GM19099 (cell line): Measurements from ENCODE around the gene TTC9B.
A peak's percentile ranks its signal among the peaks of the same experiment; 100 is the strongest.

Source experiments
- POLR2A ChIP-seq: IDR thresholded peaks from 3 replicates; pipeline ENCODE4 v1.6.1; 2011; ENCODE audit warnings: low read depth; ENCODE audit not compliant: insufficient read length; ENCODE audit errors: extremely low read depth

The TTC9B gene

DNA sequence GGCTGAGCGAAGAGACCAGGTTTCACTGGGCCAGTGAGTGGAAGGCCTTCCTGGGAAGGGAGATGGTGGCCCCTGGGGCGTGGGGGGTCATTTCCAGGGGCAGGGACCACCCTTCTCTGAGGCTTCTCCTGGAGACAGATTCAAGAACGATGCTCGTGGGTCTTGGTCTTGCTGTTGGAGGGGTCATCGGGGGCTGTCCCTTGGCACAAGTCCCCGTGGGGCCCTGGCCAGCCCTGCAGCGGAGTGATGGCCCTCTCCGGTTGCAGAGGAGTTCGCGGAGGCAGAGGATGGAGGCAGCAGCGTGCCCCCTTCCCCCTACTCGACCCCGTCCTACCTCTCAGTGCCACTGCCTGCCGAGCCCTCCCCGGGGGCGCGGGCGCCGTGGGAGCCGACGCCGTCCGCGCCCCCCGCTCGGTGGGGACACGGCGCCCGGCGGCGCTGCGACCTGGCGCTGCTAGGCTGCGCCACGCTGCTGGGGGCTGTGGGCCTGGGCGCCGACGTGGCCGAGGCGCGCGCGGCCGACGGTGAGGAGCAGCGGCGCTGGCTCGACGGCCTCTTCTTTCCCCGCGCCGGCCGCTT lies 4.8 kb downstream of the TTC9B start:
- no peak for TF ChIP-seq POLR2A

DNA sequence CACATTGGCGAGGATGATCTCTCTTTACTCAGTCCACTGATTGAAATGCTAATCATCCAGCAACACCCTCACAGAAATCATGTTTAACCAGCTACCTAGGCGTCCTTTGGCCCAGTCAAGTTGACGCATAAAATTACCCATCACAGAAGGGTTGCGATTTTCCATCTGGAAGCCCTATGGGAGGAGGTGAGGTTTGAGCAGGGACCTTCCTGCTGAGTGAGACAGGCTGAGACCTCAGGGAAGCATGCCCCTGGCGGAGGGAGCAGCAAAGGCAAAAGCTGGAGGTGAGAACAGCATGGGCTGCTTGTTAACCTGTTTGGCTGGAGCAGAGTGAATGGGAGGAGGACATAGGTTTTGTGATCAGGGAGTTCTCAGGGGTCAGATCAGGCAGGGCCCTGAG lies 7.3 kb downstream of the TTC9B start:
- no peak for TF ChIP-seq POLR2A

DNA sequence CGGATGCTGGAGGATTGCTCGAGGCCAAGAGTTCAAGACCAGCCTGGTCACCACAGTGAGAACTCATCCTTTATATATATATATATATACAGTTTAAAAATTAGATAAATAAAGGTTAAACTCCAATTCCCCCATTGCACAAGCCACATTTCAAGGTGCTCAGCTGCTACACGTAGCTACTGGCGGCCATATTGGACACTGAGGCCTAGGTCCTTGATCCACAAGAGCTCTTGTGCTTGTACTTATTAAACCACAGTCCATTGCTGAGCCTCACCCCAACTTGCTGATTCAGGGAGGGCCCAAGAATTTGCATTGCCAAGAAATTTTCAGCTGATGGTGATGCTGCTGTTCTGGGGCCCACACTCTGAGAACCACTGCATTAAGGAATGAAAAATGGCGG lies 9.6 kb downstream of the TTC9B start:
- TF ChIP-seq POLR2A: no peak

DNA sequence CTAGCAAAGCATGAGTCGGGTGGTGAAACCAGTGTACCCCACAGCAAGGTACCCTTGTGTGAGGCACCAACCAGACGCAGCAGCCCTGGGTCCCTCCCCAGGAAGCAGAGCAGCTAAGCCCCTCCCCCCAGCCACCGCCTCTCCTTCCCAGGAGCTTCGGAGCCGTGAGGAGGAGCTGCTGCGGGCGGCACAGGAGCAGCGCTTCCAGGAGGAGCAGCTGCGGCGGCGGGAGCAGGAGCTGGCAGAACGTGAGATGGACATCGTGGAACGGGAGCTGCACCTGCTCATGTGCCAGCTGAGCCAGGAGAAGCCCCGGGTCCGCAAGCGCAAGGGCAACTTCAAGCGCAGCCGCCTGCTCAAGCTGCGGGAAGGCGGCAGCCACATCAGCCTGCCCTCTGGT lies 12.4 kb downstream of the TTC9B start:
- no peak for TF ChIP-seq POLR2A

DNA sequence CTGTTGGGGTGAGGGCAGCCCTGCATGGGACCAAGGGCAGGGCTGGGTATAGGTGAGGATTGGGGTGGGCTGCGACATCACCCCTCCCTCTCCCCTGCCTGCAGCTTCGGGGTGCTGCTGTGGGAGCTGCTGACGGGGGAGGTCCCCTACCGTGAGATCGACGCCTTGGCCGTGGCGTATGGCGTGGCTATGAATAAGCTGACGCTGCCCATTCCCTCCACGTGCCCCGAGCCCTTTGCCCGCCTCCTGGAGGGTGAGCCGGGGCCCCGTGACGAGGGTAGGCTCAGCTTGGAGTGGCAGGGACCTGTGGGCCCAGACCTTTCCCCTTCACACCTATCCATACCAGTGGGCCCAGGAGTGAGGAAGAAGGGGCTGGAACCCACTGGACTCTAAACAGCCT lies 13.8 kb downstream of the TTC9B start:
- TF ChIP-seq POLR2A: no peak

DNA sequence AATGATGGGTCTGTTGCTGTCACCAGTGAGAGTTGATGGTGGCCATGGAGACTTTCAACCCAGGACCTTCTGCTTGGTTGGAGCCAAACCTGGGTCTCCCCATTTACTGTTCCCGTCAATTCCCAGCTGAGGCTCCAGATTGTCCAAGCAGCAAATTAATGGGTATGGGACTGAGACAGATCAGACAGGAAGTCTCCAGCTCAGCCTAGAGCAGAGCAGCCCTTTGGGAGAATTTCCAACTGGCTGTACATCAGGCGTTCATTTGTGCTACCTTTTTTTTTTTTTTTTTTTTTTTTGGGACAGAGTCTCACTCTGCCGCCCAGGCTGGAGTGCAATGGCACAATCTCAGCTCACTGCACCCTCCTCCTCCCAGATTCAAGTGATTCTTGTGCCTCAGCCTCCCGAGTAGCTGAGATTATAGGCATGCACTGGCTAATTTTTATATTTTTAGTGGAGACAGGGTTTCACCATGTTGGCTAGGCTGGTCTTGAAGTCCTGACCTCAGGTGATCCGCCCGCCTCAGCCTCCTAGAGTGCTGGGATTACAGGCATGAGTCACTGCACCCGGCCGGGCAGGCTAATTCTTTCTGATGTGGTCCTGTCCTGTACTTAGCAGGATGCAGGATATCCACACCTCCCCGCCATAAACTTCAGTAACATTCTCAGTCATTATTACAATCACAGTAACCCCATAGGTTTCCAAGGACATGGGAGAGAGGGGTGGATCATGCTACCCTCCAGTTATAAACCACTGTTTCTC lies 17.7 kb downstream of the TTC9B start:
- no peak for TF ChIP-seq POLR2A

DNA sequence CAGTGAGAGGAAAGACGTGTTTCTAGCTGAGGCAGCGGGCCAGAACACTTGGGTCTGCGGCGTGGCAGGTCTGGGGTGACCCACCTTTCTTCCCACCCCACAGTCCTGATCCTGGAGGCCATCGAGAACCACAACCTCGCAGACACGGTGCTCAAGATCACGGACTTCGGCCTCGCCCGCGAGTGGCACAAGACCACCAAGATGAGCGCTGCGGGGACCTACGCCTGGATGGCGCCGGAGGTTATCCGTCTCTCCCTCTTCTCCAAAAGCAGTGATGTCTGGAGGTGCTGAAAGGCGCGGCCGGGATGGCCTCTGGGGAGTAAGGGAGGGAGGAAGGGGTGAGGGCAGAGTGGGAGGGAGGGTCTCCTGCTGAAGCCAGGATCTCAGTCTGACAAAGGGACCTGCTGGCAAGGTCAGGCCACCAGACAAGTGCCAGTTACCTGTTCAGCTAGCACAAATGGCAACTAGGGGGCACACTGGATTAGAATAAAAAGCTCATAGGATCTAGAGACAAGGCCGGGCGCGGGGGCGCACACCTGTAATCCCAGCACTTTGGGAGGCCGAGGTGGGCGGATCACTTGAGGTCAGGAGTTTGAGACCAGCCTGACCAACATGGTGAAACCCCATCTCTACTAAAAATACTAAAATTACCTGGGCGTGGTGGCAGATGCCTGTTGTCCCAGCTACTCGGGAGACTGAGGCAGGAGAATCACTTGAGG lies 19.8 kb downstream of the TTC9B start:
- no peak for TF ChIP-seq POLR2A

DNA sequence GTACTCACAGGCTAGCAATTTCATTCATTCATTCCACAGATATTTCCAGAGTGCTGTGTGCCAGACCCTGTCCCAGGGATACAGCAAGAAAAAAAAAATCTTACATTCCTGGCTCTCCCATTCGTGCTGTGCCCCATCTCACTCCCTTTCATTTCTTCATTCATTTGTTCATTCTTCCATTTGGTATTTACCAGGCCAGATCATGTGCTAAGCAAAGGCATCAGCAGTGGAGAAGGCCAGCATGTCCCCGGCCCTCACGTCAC lies 24.7 kb downstream of the TTC9B start:
- no peak for TF ChIP-seq POLR2A

DNA sequence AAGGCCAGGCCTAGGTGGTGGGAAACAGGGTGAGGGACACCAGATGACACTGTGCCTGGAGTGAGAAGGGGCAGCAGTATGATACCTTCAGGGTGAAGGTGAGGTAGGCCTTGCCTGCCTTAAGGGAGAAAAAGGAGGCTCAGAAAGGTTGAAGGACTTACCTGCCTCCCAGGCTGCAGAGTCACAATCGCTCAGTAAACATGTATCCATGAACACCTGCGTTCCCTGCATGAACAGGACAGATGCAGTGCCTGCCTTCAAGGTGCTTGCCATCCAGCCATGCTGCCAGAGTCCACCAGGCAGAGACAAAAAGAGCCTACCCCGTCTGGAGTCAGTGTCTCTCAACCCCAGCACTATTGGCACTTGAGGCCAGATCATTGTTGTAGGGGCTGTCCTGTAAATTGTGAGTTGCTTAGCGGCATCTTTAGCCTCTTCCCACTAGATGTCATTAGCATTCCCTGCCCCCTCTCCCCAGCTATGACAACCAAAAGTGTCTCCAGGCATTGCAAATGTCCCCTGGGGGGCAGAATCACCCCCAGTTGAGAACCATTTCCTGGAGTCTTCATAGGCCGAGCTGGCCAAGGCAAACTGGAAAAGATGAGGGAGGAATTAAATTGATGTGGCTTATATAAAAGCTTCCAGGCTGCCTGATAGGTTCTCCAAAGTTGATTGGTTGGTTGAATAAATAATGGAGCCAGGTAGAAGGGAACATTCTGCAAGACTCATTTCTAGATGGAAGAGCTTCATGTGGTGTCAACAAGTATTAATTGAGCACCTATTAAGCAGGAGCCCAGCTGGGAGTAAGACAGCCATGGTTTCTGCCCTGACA lies 25.2 kb downstream of the TTC9B start:
- no peak for TF ChIP-seq POLR2A

DNA sequence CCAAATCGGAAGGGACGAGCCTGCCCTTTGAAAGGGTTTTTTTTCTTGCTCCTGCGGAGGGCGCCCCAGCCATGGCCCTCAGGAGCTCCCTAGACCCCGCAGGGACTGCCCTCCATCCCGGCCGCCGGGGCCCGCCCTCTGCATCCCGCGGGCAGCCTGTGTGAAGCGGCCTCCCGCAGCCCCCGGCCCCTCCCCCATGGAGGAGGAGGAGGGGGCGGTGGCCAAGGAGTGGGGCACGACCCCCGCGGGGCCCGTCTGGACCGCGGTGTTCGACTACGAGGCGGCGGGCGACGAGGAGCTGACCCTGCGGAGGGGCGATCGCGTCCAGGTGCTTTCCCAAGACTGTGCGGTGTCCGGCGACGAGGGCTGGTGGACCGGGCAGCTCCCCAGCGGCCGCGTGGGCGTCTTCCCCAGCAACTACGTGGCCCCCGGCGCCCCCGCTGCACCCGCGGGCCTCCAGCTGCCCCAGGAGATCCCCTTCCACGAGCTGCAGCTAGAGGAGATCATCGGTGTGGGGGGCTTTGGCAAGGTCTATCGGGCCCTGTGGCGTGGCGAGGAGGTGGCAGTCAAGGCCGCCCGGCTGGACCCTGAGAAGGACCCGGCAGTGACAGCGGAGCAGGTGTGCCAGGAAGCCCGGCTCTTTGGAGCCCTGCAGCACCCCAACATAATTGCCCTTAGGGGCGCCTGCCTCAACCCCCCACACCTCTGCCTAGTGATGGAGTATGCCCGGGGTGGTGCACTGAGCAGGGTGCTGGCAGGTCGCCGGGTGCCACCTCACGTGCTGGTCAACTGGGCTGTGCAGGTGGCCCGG lies 26.1 kb downstream of the TTC9B start:
- no peak for TF ChIP-seq POLR2A

DNA sequence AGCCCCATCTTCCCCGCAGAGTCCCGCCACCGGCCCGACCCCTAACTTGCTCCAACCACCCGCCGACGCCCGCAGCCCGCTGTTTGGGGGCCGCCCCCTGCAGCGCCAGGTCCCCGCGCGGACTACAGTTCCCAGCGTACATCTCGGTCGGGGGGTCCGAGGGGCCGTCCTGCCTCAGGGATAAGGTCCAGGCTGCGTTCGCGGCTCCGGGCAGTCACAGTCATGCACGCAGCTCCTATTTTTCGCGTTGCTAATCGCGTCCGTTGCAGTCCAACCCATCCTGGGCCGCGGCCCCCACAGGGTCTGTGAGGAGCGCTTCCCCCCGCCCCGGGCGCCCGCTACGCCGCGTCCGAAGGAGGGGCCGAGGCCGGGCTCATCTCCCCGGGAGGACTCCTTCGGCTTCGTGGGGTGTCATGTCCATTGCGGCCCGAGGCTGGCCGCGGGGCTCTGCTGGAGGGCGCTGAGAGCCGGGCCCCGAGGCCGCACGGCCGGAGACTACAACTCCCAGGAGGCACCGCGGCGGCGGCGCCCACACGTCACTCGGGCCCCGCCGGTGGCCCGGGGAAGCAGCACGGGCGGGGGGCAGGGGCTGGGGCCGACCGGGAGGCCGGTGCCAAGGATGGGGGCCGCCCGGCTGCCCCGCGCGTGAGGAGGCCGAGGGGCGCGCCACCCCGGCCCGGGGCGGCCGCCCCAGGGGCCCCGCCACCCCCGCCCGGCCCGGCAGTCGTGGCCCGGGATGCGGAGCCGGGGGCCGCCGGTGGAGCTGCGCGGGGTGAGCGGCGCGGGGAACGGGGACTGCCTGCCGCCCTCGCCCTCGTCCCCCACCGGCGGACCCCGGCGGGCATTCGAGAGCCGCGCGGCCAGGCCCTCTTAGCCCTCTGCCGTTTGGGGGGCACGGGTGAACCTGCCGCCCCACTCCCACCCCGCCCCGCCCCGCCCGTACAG lies 27.0 kb downstream of the TTC9B start, which contains the start of gene MAP3K10:
Gene MAP3K10 (plus strand): TSS at position 536 of the 945 bp plus-strand sequence. CDS start 606 bp downstream, outside the sequence.
- peak; percentile 30 for TF ChIP-seq POLR2A

DNA sequence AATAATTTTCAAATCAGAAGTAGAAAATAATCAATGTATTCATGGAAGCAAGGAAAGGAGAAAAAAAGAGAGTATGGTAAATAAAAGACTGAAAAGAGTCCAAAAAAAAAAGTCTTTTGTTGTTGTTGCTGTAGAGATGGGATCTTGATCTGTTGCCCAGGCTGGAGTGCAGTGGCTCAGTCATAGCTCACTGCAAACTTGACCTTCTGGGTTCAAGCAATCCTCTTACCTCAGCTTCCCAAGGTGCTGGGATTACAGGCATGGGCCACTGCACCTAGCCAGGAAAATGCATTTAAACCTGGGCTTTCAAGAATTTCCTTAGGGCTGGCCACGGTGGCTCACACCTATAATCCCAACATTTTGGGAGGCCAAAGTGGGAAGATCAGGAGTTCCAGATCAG lies 33.9 kb downstream of the TTC9B start:
- no peak for TF ChIP-seq POLR2A

DNA sequence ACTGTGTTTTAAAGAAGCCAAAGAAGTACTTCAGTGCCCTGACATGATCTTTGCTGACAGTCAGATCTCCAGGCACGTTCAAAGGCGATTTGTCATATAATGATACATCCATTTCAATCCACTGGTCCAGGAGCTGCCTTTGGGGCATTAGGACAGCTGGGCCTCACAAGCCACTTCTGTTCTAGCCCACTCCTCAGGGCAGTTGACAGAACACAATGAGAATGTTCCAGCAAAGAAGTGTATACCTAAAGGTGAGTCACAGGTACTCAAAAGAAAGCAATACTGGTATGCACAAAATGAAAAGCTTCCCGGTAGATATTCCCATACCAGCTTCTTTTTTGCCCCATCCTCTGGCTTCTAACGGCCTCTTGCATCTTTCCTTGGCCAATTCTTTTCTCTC lies 39.4 kb downstream of the TTC9B start:
- no peak for TF ChIP-seq POLR2A
